ENCODE results near the gene MTCL3.
A peak's percentile ranks its signal among the peaks of the same experiment; 100 is the strongest.

Gene MTCL3

GRCh38 chr6:127514773-127515227 is 4.3 kb downstream of the MTCL3 start:
- Histone ChIP-seq H3K56ac (ENCODE audit: insufficient read length, low read depth, low read length) (no peak overlapping the region), H2AFZ (ENCODE audit: low read length) (no peak overlapping the region), H3K4me1 (ENCODE audit: insufficient read depth, low read length) (no peaks in the 10 kb centered on the region), H4K5ac (ENCODE audit: insufficient read length, low read depth, low read length) (no peak overlapping the region), H2BK120ac (ENCODE audit: low read depth, low read length, poor library complexity, severe bottlenecking) (no peak overlapping the region), H4K20me1 (ENCODE audit: control insufficient read depth, insufficient read depth, insufficient read length) (no peaks in the 10 kb centered on the region), H3K23me2 (ENCODE audit: insufficient read length, low read depth, low read length, poor library complexity, severe bottlenecking) (peaks cover 34% of the 10 kb centered on the region), H3K27ac (ENCODE audit: insufficient read length, low read depth, low read length) (no peak overlapping the region), H3T11ph (ENCODE audit: low read length) (no peak overlapping the region), H3K9me3 (ENCODE audit: control insufficient read depth, low read depth, low read length) (no peaks in the 10 kb centered on the region), H2BK20ac (ENCODE audit: low read depth, low read length, poor library complexity, severe bottlenecking) (no peak overlapping the region), H3K14ac (ENCODE audit: insufficient read depth, low read length) (no peak overlapping the region), H3K79me1 (ENCODE audit: insufficient read depth, low read depth, low read length, poor library complexity, severe bottlenecking) (peaks cover 2% of the 10 kb centered on the region), H4K8ac (replicated peaks; ENCODE audit: insufficient read length, low read depth, low read length) (no peak overlapping the region), H3K18ac (ENCODE audit: insufficient read length, low read depth, low read length) (no peak overlapping the region), H3K79me2 (ENCODE audit: insufficient read depth, low read length) (no peaks in the 10 kb centered on the region), H2AK5ac (ENCODE audit: insufficient read length, low read length) (no peak overlapping the region), H3K4ac (ENCODE audit: low read depth, low read length) (no peak overlapping the region), H3K9ac (ENCODE audit: extremely low read depth, insufficient read length, low read length) (peak overlapping the region; percentile 17), H2BK15ac (ENCODE audit: low read depth, low read length) (no peak overlapping the region), H3K27me3 (ENCODE audit: insufficient read depth, low read length) (no peaks in the 10 kb centered on the region), H3K23ac (ENCODE audit: insufficient read length, low read depth, low read length) (no peak overlapping the region), H2BK12ac (ENCODE audit: insufficient read length, low read depth, low read length) (no peak overlapping the region), H4K91ac (ENCODE audit: insufficient read length, low read depth, low read length) (no peak overlapping the region), H2BK5ac (ENCODE audit: insufficient read length, low read length) (no peak overlapping the region), H3K4me2 (ENCODE audit: insufficient read depth, insufficient read length, low read length) (peak overlapping the region; percentile 94)
- peak; percentile 74 for DNase-seq
- Mint-ChIP-seq H3K27me3 (ENCODE audit: low read depth) (peaks cover 37% of the 10 kb centered on the region), H3K9me3 (no peaks in the 10 kb centered on the region; a peak in 1 of 5 replicates), H3K27ac (peak overlapping the region in 1 of 3 experiments; percentile 22; a peak in 1 of 7 replicates), H3K4me3 (peak overlapping the region; percentile 74 to 86), H3K36me3 (ENCODE audit: insufficient read depth in 1 of 3, low read depth in 3 of 3) (peaks cover 8 to 38% (median 23%) of the 10 kb centered on the region in 3 experiments), H3K4me1 (peaks cover 29 to 31% of the 10 kb centered on the region in 2 experiments)
- no CpG with 5 or more reads among the region's 32 CpGs for WGBS (ENCODE audit: extremely low coverage, insufficient read length, low lambda C conversion rate)
- TF ChIP-seq, protein P1, sequence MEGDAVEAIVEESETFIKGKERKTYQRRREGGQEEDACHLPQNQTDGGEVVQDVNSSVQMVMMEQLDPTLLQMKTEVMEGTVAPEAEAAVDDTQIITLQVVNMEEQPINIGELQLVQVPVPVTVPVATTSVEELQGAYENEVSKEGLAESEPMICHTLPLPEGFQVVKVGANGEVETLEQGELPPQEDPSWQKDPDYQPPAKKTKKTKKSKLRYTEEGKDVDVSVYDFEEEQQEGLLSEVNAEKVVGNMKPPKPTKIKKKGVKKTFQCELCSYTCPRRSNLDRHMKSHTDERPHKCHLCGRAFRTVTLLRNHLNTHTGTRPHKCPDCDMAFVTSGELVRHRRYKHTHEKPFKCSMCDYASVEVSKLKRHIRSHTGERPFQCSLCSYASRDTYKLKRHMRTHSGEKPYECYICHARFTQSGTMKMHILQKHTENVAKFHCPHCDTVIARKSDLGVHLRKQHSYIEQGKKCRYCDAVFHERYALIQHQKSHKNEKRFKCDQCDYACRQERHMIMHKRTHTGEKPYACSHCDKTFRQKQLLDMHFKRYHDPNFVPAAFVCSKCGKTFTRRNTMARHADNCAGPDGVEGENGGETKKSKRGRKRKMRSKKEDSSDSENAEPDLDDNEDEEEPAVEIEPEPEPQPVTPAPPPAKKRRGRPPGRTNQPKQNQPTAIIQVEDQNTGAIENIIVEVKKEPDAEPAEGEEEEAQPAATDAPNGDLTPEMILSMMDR (conservative IDR thresholded peaks at IDR 0.05), result no peak

Data from H9 (cell line).